GM18520 (cell line): ENCODE results near the gene SOX18.
"Not testable (repeated sequence)": the region's sequence is repeated elsewhere in the genome, so short reads cannot be mapped to it uniquely, and the experiment has no call there.

ENCODE experiments used
- ATAC-seq: cut with Tn5 transposase; IDR thresholded peaks from one replicate; pipeline ENCODE4 v1.9.1; 2021; ENCODE audit not compliant: unreplicated experiment

The SOX18 gene

GRCh38 chr20:64025101-64025825, 24.2 kb downstream of the SOX18 start:
- no peak for ATAC-seq

GRCh38 chr20:64024141-64024990, 25.1 kb downstream of the SOX18 start:
- no peak for ATAC-seq

- ATAC-seq: no peak
Measured at GRCh38 chr20:64023361-64024140, 25.9 kb downstream of the SOX18 start.

DNA sequence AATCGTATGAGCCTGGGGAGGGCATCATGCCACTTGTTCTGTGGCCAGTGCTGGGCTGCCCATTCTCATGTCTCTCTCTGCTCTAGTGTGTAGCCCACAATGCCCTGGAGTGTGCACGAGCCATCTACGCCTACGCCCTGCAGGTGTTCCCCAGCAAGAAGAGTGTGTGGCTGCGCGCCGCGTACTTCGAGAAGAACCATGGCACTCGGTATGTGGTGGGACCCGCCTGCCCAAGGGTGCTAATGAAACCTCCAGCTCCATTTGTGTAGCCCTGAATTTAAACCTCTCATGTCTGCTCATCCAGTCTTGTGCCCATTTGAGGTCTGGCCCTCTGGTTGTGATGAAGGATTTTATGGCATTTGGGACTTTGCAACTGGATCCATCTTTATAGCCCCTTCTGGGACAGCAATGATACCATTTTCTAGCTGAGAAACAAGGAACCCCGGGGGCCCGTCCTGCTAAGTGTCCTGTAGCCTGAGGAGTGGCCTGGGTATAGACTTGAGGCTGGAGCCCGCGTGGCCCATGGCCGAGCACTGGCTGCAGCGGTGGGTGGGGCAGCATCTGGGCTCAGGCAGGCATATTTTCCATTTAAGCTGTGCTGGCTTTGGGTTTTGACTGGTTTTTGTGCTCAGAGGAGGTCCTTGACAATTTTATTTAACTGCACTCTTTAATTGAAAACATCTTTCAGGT, 26.6 kb downstream of the SOX18 start:
- ATAC-seq: no peak

- no peak for ATAC-seq
Measured at GRCh38 chr20:64021124-64021975, 28.1 kb downstream of the SOX18 start.

- ATAC-seq: no peak
Measured at GRCh38 chr20:64015635-64016034, 33.8 kb downstream of the SOX18 start.

- not testable (repeated sequence) for ATAC-seq
Measured at GRCh38 chr20:64012385-64013154, 36.9 kb downstream of the SOX18 start.

DNA sequence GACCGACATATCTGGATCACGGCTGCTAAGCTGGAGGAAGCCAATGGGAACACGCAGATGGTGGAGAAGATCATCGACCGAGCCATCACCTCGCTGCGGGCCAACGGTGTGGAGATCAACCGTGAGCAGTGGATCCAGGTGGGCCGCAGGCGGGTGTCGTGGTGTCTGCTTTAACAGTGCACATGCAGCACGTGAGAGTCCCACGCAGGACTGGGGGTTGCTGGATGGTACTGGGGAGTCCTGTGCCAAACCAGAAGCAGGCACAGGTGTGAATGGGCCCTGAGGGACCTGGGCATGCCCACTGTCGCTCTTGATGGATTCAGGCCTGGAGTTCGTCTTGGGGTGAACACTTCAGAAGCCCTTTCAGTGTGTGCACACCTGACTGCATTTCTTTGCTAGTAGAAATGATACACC, 38.1 kb downstream of the SOX18 start:
- no peak for ATAC-seq

- peak; percentile 40 for ATAC-seq
Measured at GRCh38 chr20:64010711-64011237, 38.7 kb downstream of the SOX18 start.

- no peak for ATAC-seq
Measured at GRCh38 chr20:64009811-64010387, 39.5 kb downstream of the SOX18 start.

DNA sequence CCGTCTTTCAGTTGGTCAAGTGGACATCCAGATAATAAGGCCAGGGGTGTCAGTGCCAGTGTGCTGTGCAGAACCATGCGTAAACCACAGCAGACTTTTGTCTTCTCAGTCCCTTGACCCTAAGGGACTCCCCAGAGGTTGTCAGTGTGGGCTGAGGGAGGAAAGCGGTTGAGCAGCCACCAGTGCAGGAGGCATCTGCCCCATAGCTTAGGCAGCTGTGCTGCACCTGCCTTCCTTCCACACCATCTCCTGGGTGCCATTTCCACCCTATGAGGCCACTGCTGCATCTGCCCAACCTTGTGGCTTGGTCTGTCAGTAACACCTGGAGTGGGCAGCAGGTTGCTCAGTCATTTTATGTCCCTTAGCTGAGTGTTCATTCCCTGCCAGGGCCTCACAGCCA, 42.5 kb downstream of the SOX18 start:
- ATAC-seq: no peak

- no peak for ATAC-seq
Measured at GRCh38 chr20:64006490-64006889, 42.9 kb downstream of the SOX18 start.

DNA sequence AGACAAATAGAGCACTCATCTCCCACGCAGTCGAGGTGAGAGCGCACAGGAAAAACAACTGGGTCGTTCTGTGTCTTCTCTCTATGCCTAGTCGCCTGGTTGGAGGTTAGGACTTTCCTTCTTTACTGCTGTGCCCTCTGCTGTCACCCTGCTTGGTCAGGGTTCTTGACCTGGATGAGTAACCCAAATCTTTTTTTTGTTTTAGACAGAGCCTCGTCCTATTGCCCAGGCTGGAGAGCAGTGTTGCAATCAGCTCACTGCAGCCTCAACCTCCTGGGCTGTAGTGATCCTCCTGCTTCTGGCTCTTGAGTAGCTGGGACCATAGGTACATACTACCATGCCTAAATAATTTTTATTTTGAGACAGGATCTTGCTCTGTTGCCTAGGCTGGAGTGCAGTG, 44.0 kb downstream of the SOX18 start:
- no peak for ATAC-seq

DNA sequence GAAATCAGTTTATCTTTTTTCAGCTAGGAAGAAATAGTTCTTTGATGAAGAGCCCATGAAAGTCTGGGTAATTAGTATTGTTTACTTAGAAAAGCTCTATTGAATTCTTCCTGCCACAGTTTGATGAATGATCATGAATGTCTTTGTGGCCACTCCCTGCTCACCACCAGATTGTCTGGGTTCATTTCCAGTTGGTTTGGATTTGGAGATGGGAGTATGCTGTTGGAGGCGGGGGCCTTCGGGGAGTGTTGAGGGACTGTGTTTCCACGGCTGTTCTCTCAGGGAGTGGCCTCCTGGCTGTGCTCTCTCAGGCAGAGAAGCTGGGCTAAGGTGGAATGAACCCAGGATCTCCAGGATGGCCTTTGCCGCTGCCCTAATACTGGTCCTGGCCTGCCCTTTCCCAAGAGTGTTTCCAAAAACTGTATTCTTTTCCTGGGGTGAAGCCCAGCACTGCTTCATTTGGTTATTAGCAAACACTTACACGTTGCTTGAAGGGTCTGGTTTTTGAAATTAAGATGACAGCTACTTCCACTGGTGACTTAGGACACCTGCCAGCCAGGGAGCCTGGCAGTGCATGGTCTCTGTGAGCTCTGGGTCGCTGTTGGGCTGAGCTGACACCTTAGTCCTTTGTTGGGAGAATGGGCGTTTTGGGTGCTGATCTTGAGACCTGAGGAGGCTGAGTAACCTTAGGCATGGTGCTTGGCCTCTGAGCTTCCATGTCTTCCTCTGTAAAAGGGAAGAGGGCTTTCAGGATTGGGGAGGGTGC, 45.3 kb downstream of the SOX18 start:
- ATAC-seq: no peak

DNA sequence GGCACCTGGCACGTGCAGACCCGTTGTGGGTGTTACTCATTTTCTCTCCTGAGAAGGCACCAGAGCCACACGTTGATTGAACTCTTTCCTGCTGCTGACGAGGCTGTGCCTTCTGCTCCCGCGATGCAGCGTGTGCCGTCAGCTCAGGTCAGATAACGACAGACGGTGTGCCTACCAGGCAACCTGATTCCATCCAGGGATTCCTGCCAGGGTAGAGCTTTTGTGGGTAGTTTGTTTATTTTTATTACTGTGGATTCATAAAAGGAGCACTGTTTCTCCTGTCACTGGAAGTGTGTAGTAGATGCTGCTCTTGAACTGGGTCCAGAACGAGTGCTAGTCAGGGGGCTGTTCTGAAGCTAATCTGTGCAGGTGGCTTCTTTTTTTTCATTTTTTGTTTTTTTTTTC, 47.8 kb downstream of the SOX18 start:
- no peak for ATAC-seq

DNA sequence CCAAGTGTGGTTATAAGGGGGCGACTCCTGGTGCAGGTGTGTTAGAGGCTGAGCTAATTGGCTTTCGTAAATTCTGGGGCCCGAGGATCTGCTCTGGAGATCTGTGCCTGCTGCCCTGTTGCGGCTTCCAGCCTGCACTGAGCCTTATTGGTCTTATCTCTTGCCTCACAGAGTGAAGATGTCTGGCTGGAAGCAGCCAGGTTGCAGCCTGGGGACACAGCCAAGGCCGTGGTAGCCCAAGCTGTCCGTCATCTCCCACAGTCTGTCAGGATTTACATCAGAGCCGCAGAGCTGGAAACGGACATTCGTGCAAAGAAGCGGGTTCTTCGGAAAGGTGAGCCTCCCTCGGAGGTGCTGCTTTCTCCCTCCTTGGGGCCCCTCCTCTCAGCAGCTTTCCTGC, 48.5 kb downstream of the SOX18 start:
- no peak for ATAC-seq
